Suppressor macrophage treated with lipopolysaccharide for 1 hour (primary cell): ENCODE results near the gene PHF2.

ENCODE experiments used
- DNase-seq, 3 donors: peaks; one replicate each; pipeline ENCODE4 v3.0.0-alpha.2; 2020 to 2022

The PHF2 gene

GRCh38 chr9:93569621-93570174, 6.7 kb upstream of the PHF2 start:
- no peak for DNase-seq

- DNase-seq, result peak; percentile 19 to 55 (median 55)
These were observed 4.2 kb upstream of the PHF2 start for GRCh38 chr9:93572221-93572620.

GRCh38 chr9:93572636-93573515, 3.5 kb upstream of the PHF2 start:
- no peak for DNase-seq

- no peak for DNase-seq
These were observed 2.9 kb upstream of the PHF2 start for GRCh38 chr9:93573516-93573828.

- peak in 1 of 3 donors; percentile 10 for DNase-seq
These were observed 2.1 kb upstream of the PHF2 start for GRCh38 chr9:93574091-93574899.

- DNase-seq, result no peak
These were observed 1.2 kb upstream of the PHF2 start for GRCh38 chr9:93574900-93575795.

GRCh38 chr9:93575796-93576257, 557 bp upstream of the PHF2 start:
- DNase-seq, result peak; percentile 88 to 93 (median 90)

GRCh38 chr9:93577078-93577974, 942 bp downstream of the PHF2 start:
- peak in 2 of 3 donors; percentile 35 to 64 for DNase-seq

GRCh38 chr9:93577975-93578682, 1.7 kb downstream of the PHF2 start:
- DNase-seq, result no peak

GRCh38 chr9:93578844-93579243, 2.5 kb downstream of the PHF2 start:
- no peak for DNase-seq

- DNase-seq, result no peak
These were observed 3.5 kb downstream of the PHF2 start for GRCh38 chr9:93579711-93580516.

GRCh38 chr9:93580654-93581380, 4.4 kb downstream of the PHF2 start:
- no peak for DNase-seq

GRCh38 chr9:93582115-93582514, 5.7 kb downstream of the PHF2 start:
- DNase-seq, result no peak

- no peak for DNase-seq
These were observed 6.2 kb downstream of the PHF2 start for GRCh38 chr9:93582550-93582949.

- DNase-seq, result no peak
These were observed 8.9 kb downstream of the PHF2 start for GRCh38 chr9:93585259-93585658.

GRCh38 chr9:93585695-93586094, 9.3 kb downstream of the PHF2 start:
- DNase-seq, result no peak

- no peak for DNase-seq
These were observed 10.1 kb downstream of the PHF2 start for GRCh38 chr9:93586290-93587057.

- no peak for DNase-seq
These were observed 10.9 kb downstream of the PHF2 start for GRCh38 chr9:93587284-93587650.
